ENCODE measurements around the gene ERP27. TPM values are rescaled to one million over a fixed set of nuclear protein-coding genes. Genes with fewer than 3 reads are reported as not detected.

ERP27 gene
- total RNA-seq, 1 experiment from 2014 or later, result not detected

DNA sequence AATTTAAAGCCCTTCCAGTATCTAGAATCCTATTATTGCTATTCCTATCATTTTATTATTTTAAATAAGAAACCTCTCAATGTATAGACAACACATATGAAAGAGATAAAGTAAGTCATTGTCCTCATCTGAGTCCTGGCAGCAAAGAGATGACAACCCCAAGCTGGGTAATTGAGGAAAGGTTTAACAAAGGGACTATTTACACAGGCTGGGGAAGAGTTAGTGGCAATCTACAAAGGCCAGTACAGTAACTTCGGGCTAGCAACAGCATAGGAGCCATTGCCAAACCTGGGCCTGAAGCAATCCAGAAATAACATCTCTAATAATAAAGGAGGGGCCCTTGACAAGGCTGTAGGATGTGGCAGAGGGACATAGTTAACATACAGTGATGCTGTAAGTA lies 45.7 kb upstream of the ERP27 start (continued):
- TF ChIP-seq AR (CRISPR knock-in tag; IDR thresholded peaks at IDR 0.05) (no peak), EMX1 (CRISPR knock-in tag; IDR thresholded peaks at IDR 0.05) (no peak), ZMAT4 (CRISPR knock-in tag; IDR thresholded peaks at IDR 0.05) (no peak), NFYB (CRISPR knock-in tag; conservative IDR thresholded peaks at IDR 0.05; ENCODE audit: low read depth) (no peak), ZNF396 (CRISPR knock-in tag; IDR thresholded peaks at IDR 0.05; ENCODE audit: borderline replicate concordance) (no peak)

- Mint-ChIP-seq H3K4me1 (0 out of 2 replicates have a peak, but pooled peaks cover 2% of the 10 kb centered on the region), H3K36me3 (no peaks in the 10 kb centered on the region), H3K9me3 (no peaks in the 10 kb centered on the region), H3K27ac (no peak overlapping the region), H3K4me3 (no peak overlapping the region), H3K27me3 (ENCODE audit: low read depth) (no peaks in the 10 kb centered on the region)
- DNase-seq (ENCODE audit: low spot score) (no peak), ATAC-seq (no peak)
- no peak for TF ChIP-seq ZMAT4 (CRISPR knock-in tag; IDR thresholded peaks at IDR 0.05)
- no peak for TF ChIP-seq MAX (CRISPR knock-in tag; IDR thresholded peaks at IDR 0.05)
- no peak for TF ChIP-seq TEAD4 (CRISPR knock-in tag; IDR thresholded peaks at IDR 0.05)
- ChIA-PET CTCF (interaction anchor here (1.0 kb wide), 1 partner anchor 47 kb away, joined by 3 read pairs; no protein-coding TSS in a partner anchor), POLR2A (no interaction called here)
Observed at GRCh38 chr12:14982991-14983390, 44.7 kb upstream of the ERP27 start.

- H3K4me3 Mint-ChIP-seq, result no peak overlapping the region
- ChIA-PET POLR2A (interaction anchor here (0.6 kb wide), 1 partner anchor 69 kb away, joined by 3 read pairs; no protein-coding TSS in a partner anchor), CTCF (no interaction called here)
- no peaks in the 10 kb centered on the region for H3K36me3 Mint-ChIP-seq
- H3K9me3 Mint-ChIP-seq, result no peaks in the 10 kb centered on the region
- no peaks in the 10 kb centered on the region for H3K27me3 Mint-ChIP-seq (ENCODE audit: low read depth)
- H3K27ac Mint-ChIP-seq, result no peak overlapping the region
- DNase-seq (ENCODE audit: low spot score) (no peak), ATAC-seq (no peak)
- no peak for TF ChIP-seq ZMAT4 (CRISPR knock-in tag; IDR thresholded peaks at IDR 0.05)
- no peak for TF ChIP-seq AFF4 (CRISPR knock-in tag; IDR thresholded peaks at IDR 0.05; ENCODE audit: borderline replicate concordance)
- TF ChIP-seq ZNF138 (CRISPR knock-in tag; conservative IDR thresholded peaks at IDR 0.05), result no peak
- no peak for TF ChIP-seq SMAD4 (CRISPR knock-in tag; IDR thresholded peaks at IDR 0.05)
- TF ChIP-seq, protein P1, sequence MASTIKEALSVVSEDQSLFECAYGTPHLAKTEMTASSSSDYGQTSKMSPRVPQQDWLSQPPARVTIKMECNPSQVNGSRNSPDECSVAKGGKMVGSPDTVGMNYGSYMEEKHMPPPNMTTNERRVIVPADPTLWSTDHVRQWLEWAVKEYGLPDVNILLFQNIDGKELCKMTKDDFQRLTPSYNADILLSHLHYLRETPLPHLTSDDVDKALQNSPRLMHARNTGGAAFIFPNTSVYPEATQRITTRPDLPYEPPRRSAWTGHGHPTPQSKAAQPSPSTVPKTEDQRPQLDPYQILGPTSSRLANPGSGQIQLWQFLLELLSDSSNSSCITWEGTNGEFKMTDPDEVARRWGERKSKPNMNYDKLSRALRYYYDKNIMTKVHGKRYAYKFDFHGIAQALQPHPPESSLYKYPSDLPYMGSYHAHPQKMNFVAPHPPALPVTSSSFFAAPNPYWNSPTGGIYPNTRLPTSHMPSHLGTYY (CRISPR knock-in tag; IDR thresholded peaks at IDR 0.05), result no peak
- no peak for TF ChIP-seq ATF1 (CRISPR knock-in tag; IDR thresholded peaks at IDR 0.05)
- TF ChIP-seq, protein P2, sequence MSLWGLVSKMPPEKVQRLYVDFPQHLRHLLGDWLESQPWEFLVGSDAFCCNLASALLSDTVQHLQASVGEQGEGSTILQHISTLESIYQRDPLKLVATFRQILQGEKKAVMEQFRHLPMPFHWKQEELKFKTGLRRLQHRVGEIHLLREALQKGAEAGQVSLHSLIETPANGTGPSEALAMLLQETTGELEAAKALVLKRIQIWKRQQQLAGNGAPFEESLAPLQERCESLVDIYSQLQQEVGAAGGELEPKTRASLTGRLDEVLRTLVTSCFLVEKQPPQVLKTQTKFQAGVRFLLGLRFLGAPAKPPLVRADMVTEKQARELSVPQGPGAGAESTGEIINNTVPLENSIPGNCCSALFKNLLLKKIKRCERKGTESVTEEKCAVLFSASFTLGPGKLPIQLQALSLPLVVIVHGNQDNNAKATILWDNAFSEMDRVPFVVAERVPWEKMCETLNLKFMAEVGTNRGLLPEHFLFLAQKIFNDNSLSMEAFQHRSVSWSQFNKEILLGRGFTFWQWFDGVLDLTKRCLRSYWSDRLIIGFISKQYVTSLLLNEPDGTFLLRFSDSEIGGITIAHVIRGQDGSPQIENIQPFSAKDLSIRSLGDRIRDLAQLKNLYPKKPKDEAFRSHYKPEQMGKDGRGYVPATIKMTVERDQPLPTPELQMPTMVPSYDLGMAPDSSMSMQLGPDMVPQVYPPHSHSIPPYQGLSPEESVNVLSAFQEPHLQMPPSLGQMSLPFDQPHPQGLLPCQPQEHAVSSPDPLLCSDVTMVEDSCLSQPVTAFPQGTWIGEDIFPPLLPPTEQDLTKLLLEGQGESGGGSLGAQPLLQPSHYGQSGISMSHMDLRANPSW (CRISPR knock-in tag; conservative IDR thresholded peaks at IDR 0.05; ENCODE audit: low read depth), result no peak
- no peak for TF ChIP-seq ETV6 (CRISPR knock-in tag; IDR thresholded peaks at IDR 0.05)
- TF ChIP-seq, protein P3, sequence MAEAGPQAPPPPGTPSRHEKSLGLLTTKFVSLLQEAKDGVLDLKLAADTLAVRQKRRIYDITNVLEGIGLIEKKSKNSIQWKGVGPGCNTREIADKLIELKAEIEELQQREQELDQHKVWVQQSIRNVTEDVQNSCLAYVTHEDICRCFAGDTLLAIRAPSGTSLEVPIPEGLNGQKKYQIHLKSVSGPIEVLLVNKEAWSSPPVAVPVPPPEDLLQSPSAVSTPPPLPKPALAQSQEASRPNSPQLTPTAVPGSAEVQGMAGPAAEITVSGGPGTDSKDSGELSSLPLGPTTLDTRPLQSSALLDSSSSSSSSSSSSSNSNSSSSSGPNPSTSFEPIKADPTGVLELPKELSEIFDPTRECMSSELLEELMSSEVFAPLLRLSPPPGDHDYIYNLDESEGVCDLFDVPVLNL (CRISPR knock-in tag; IDR thresholded peaks at IDR 0.05; ENCODE audit: borderline replicate concordance, low read depth), result no peak
- H3K4me1 Mint-ChIP-seq, result 0 out of 2 replicates have a peak, but pooled peaks cover 2% of the 10 kb centered on the region
Observed at GRCh38 chr12:14982562-14982961, 44.2 kb upstream of the ERP27 start.

Measured in WTC11 (cell line).